WTC11 (cell line): ENCODE measurements around the gene AKAP7.

Source experiments
- NR2C2 ChIP-seq: sonication (generic); formaldehyde crosslinking; IDR thresholded peaks from 2 replicates; pipeline ENCODE4 v1.8.0; 2022; ENCODE audit warnings: mild to moderate bottlenecking, missing genetic modification reagents
- ZNF317 ChIP-seq: sonication (generic); formaldehyde crosslinking; IDR thresholded peaks from 2 replicates; pipeline ENCODE4 v1.8.1; 2023; ENCODE audit warnings: low read depth, mild to moderate bottlenecking, moderate library complexity, missing genetic modification reagents, borderline replicate concordance
- ZNF423 ChIP-seq: fragments of 250-450 bp; sonication (Bioruptor Pico); IDR thresholded peaks from 2 replicates; pipeline ENCODE4 v2.1.2; 2022; ENCODE audit warnings: mild to moderate bottlenecking, moderate library complexity
- TF ChIP-seq, protein P1 (sequence below): sonication (generic); formaldehyde crosslinking; IDR thresholded peaks from 2 replicates; pipeline ENCODE4 v1.8.0; 2022; ENCODE audit warnings: mild to moderate bottlenecking, missing genetic modification reagents
- TF ChIP-seq, protein P2 (sequence below): sonication (generic); formaldehyde crosslinking; IDR thresholded peaks from 2 replicates; pipeline ENCODE4 v1.8.1; 2022; ENCODE audit warnings: mild to moderate bottlenecking, missing genetic modification reagents, moderate library complexity, borderline replicate concordance
- TF ChIP-seq, protein P3 (sequence below): fragments of 250-450 bp; sonication (Bioruptor Pico); IDR thresholded peaks from 2 replicates; pipeline ENCODE4 v1.9.0; 2021; ENCODE audit warnings: mild to moderate bottlenecking, borderline replicate concordance
- TF ChIP-seq, protein P4 (sequence below): fragments of 200-600 bp; IDR thresholded peaks from 2 replicates; pipeline ENCODE4 v1.8.0; 2022; ENCODE audit warnings: antibody characterized with exemption
- TF ChIP-seq, protein P5 (sequence below): sonication (generic); formaldehyde crosslinking; conservative IDR thresholded peaks from 2 replicates; pipeline ENCODE4 v1.8.1; 2022; ENCODE audit warnings: mild to moderate bottlenecking, missing genetic modification reagents

DNA sequence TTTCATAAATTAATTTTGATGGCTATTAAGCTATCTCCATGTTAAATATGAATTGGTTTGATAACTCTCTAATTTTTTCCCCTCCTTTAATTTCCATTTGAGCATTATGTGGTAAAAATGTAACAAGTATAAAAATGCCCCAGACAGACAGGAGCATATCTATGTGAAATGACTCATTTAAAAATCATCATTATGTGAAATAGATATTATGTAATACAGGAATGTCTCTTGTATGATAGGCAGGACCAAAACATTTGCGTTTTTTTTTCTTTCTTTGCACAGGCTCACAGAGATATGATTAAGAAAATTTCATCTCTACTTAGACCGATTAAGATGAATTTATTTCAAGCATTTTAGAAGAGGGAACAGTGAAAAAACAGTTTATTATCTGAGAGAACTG, 95.8 kb downstream of the AKAP7 start:
- TF ChIP-seq, protein P1, sequence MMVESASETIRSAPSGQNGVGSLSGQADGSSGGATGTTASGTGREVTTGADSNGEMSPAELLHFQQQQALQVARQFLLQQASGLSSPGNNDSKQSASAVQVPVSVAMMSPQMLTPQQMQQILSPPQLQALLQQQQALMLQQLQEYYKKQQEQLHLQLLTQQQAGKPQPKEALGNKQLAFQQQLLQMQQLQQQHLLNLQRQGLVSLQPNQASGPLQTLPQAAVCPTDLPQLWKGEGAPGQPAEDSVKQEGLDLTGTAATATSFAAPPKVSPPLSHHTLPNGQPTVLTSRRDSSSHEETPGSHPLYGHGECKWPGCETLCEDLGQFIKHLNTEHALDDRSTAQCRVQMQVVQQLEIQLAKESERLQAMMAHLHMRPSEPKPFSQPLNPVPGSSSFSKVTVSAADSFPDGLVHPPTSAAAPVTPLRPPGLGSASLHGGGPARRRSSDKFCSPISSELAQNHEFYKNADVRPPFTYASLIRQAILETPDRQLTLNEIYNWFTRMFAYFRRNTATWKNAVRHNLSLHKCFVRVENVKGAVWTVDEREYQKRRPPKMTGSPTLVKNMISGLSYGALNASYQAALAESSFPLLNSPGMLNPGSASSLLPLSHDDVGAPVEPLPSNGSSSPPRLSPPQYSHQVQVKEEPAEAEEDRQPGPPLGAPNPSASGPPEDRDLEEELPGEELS (CRISPR knock-in tag): no peak
- no peak for TF ChIP-seq ZNF317 (CRISPR knock-in tag)
- TF ChIP-seq, protein P2, sequence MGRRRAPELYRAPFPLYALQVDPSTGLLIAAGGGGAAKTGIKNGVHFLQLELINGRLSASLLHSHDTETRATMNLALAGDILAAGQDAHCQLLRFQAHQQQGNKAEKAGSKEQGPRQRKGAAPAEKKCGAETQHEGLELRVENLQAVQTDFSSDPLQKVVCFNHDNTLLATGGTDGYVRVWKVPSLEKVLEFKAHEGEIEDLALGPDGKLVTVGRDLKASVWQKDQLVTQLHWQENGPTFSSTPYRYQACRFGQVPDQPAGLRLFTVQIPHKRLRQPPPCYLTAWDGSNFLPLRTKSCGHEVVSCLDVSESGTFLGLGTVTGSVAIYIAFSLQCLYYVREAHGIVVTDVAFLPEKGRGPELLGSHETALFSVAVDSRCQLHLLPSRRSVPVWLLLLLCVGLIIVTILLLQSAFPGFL (CRISPR knock-in tag): no peak
- no peak for TF ChIP-seq ZNF423
- no peak for TF ChIP-seq NR2C2
- TF ChIP-seq, protein P3, sequence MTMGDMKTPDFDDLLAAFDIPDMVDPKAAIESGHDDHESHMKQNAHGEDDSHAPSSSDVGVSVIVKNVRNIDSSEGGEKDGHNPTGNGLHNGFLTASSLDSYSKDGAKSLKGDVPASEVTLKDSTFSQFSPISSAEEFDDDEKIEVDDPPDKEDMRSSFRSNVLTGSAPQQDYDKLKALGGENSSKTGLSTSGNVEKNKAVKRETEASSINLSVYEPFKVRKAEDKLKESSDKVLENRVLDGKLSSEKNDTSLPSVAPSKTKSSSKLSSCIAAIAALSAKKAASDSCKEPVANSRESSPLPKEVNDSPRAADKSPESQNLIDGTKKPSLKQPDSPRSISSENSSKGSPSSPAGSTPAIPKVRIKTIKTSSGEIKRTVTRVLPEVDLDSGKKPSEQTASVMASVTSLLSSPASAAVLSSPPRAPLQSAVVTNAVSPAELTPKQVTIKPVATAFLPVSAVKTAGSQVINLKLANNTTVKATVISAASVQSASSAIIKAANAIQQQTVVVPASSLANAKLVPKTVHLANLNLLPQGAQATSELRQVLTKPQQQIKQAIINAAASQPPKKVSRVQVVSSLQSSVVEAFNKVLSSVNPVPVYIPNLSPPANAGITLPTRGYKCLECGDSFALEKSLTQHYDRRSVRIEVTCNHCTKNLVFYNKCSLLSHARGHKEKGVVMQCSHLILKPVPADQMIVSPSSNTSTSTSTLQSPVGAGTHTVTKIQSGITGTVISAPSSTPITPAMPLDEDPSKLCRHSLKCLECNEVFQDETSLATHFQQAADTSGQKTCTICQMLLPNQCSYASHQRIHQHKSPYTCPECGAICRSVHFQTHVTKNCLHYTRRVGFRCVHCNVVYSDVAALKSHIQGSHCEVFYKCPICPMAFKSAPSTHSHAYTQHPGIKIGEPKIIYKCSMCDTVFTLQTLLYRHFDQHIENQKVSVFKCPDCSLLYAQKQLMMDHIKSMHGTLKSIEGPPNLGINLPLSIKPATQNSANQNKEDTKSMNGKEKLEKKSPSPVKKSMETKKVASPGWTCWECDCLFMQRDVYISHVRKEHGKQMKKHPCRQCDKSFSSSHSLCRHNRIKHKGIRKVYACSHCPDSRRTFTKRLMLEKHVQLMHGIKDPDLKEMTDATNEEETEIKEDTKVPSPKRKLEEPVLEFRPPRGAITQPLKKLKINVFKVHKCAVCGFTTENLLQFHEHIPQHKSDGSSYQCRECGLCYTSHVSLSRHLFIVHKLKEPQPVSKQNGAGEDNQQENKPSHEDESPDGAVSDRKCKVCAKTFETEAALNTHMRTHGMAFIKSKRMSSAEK: no peak
- TF ChIP-seq, protein P4, sequence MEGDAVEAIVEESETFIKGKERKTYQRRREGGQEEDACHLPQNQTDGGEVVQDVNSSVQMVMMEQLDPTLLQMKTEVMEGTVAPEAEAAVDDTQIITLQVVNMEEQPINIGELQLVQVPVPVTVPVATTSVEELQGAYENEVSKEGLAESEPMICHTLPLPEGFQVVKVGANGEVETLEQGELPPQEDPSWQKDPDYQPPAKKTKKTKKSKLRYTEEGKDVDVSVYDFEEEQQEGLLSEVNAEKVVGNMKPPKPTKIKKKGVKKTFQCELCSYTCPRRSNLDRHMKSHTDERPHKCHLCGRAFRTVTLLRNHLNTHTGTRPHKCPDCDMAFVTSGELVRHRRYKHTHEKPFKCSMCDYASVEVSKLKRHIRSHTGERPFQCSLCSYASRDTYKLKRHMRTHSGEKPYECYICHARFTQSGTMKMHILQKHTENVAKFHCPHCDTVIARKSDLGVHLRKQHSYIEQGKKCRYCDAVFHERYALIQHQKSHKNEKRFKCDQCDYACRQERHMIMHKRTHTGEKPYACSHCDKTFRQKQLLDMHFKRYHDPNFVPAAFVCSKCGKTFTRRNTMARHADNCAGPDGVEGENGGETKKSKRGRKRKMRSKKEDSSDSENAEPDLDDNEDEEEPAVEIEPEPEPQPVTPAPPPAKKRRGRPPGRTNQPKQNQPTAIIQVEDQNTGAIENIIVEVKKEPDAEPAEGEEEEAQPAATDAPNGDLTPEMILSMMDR: no peak
- TF ChIP-seq, protein P5, sequence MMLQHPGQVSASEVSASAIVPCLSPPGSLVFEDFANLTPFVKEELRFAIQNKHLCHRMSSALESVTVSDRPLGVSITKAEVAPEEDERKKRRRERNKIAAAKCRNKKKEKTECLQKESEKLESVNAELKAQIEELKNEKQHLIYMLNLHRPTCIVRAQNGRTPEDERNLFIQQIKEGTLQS (CRISPR knock-in tag): no peak
